WTC11 (cell line): ENCODE data around the gene GALT. TPM values are rescaled to one million over a fixed set of nuclear protein-coding genes. Genes with fewer than 3 reads are reported as not detected.

ENCODE experiments used
- ATAC-seq: fragments of 200-7000 bp; cut with Tn5 transposase; 2 replicates; pipeline ENCODE4 v1.10.0; 2021; ENCODE audit warnings: mild to moderate bottlenecking, moderate library complexity
- Bru-seq: library from RNA; stranded (reverse); fragments of 400-500 nt; gene quantifications from one replicate; lab custom pipeline; 2021; lab: Mats Ljungman, UMichigan
- CTCF ChIA-PET: fragments of 300-600 bp; sonication (Branson Sonifier 250); formaldehyde crosslinking; loops from one replicate; lab custom pipeline; 2021; ENCODE audit warnings: antibody characterized with exemption; lab: Charles Lee
- POLR2A ChIA-PET: fragments of 350-600 bp; sonication (Branson Sonifier 250); formaldehyde crosslinking; loops from one replicate; lab custom pipeline; 2021; ENCODE audit warnings: antibody characterized with exemption; lab: Charles Lee
- DNase-seq: peaks from one replicate; pipeline ENCODE4 v3.0.0; 2021; ENCODE audit warnings: low spot score
- H3K27ac Mint-ChIP-seq: 2 replicates; pipeline ENCODE4 v1.8.0; 2021; ENCODE audit warnings: mixed read lengths
- H3K27me3 Mint-ChIP-seq: 2 replicates; pipeline ENCODE4 v1.8.0; 2021; ENCODE audit warnings: low read depth, mild to moderate bottlenecking, moderate library complexity, mixed read lengths
- H3K36me3 Mint-ChIP-seq: 2 replicates; pipeline ENCODE4 v1.8.0; 2021; ENCODE audit warnings: mixed read lengths
- H3K4me1 Mint-ChIP-seq: 2 replicates; pipeline ENCODE4 v1.8.0; 2022; ENCODE audit warnings: mixed read lengths
- H3K4me3 Mint-ChIP-seq: 2 replicates; pipeline ENCODE4 v1.8.0; 2021; ENCODE audit warnings: mild to moderate bottlenecking, moderate library complexity, mixed read lengths
- H3K9me3 Mint-ChIP-seq: 2 replicates; pipeline ENCODE4 v1.8.0; 2021; ENCODE audit warnings: mixed read lengths
- FOXJ3 ChIP-seq: sonication (generic); formaldehyde crosslinking; IDR thresholded peaks from 2 replicates; pipeline ENCODE4 v1.9.0; 2021; ENCODE audit warnings: missing genetic modification reagents, mild to moderate bottlenecking, borderline replicate concordance
- FOXK1 ChIP-seq: sonication (generic); formaldehyde crosslinking; IDR thresholded peaks from 2 replicates; pipeline ENCODE4 v1.8.0; 2022; ENCODE audit warnings: mild to moderate bottlenecking, moderate library complexity, missing genetic modification reagents
- HMGXB4 ChIP-seq: sonication (generic); formaldehyde crosslinking; IDR thresholded peaks from 2 replicates; pipeline ENCODE4 v1.8.1; 2023; ENCODE audit warnings: mild to moderate bottlenecking, moderate library complexity, missing genetic modification reagents
- IRF2 ChIP-seq: sonication (generic); formaldehyde crosslinking; IDR thresholded peaks from 2 replicates; pipeline ENCODE4 v1.8.0; 2022; ENCODE audit warnings: low read depth, missing genetic modification reagents, borderline replicate concordance
- JUN ChIP-seq: sonication (generic); formaldehyde crosslinking; IDR thresholded peaks from 2 replicates; pipeline ENCODE4 v1.8.0; 2023; ENCODE audit warnings: mild to moderate bottlenecking, missing genetic modification reagents
- KAT7 ChIP-seq: sonication (generic); formaldehyde crosslinking; IDR thresholded peaks from 2 replicates; pipeline ENCODE4 v1.8.1; 2023; ENCODE audit warnings: missing genetic modification reagents, mild to moderate bottlenecking, borderline replicate concordance
- MYBL2 ChIP-seq: sonication (generic); formaldehyde crosslinking; IDR thresholded peaks from 2 replicates; pipeline ENCODE4 v1.8.1; 2023; ENCODE audit warnings: mild to moderate bottlenecking, moderate library complexity, missing genetic modification reagents
- NR3C1 ChIP-seq: sonication (generic); formaldehyde crosslinking; conservative IDR thresholded peaks from 2 replicates; pipeline ENCODE4 v1.8.1; 2023; ENCODE audit warnings: low read depth, mild to moderate bottlenecking, missing genetic modification reagents
- RELA ChIP-seq: sonication (generic); formaldehyde crosslinking; IDR thresholded peaks from 2 replicates; pipeline ENCODE4 v1.8.1; 2022; ENCODE audit warnings: missing genetic modification reagents, mild to moderate bottlenecking, borderline replicate concordance
- TCF7 ChIP-seq: sonication (generic); formaldehyde crosslinking; IDR thresholded peaks from 2 replicates; pipeline ENCODE4 v1.8.0; 2022; ENCODE audit warnings: mild to moderate bottlenecking, low read depth, missing genetic modification reagents, moderate library complexity
- TEAD1 ChIP-seq: sonication (generic); formaldehyde crosslinking; IDR thresholded peaks from 2 replicates; pipeline ENCODE4 v1.8.0; 2022; ENCODE audit warnings: mild to moderate bottlenecking, missing genetic modification reagents
- TEAD4 ChIP-seq: sonication (generic); formaldehyde crosslinking; IDR thresholded peaks from 2 replicates; pipeline ENCODE4 v1.8.0; 2022; ENCODE audit warnings: mild to moderate bottlenecking, missing genetic modification reagents
- ZBTB21 ChIP-seq: sonication (generic); formaldehyde crosslinking; IDR thresholded peaks from 2 replicates; pipeline ENCODE4 v1.8.1; 2023; ENCODE audit warnings: mild to moderate bottlenecking, missing genetic modification reagents, borderline replicate concordance
- ZBTB43 ChIP-seq: sonication (generic); formaldehyde crosslinking; IDR thresholded peaks from 2 replicates; pipeline ENCODE4 v1.8.1; 2023; ENCODE audit warnings: mild to moderate bottlenecking, missing genetic modification reagents
- ZNF121 ChIP-seq: sonication (generic); formaldehyde crosslinking; IDR thresholded peaks from 2 replicates; pipeline ENCODE4 v1.8.0; 2023; ENCODE audit warnings: missing genetic modification reagents
- ZNF219 ChIP-seq: sonication (generic); formaldehyde crosslinking; IDR thresholded peaks from 2 replicates; pipeline ENCODE4 v1.8.0; 2023; ENCODE audit warnings: missing genetic modification reagents, mild to moderate bottlenecking, borderline replicate concordance
- ZNF416 ChIP-seq: fragments of 250-450 bp; sonication (Bioruptor Pico); IDR thresholded peaks from 2 replicates; pipeline ENCODE4 v1.9.0; 2021; ENCODE audit warnings: mild to moderate bottlenecking, inconsistent platforms
- ZNF512 ChIP-seq: sonication (generic); formaldehyde crosslinking; IDR thresholded peaks from 2 replicates; pipeline ENCODE4 v1.8.1; 2022; ENCODE audit warnings: missing genetic modification reagents, borderline replicate concordance
- long read RNA-seq, 3 experiments: library from RNA in 1 of 3; library from capped mRNA in 1 of 3; library from polyadenylated mRNA in 1 of 3; unstranded in 2 of 3; stranded (forward) in 1 of 3; transcript quantifications; one replicate each; pipeline ENCODE4 v2.0.0, GENCODE V29; 2021
- total RNA-seq: library from RNA; stranded (reverse); gene quantifications from 3 replicates; pipeline ENCODE4 v1.2.3, GENCODE V29; 2021
- TF ChIP-seq, protein P1 (sequence below): sonication (generic); formaldehyde crosslinking; IDR thresholded peaks from 2 replicates; pipeline ENCODE4 v1.8.1; 2022; ENCODE audit warnings: low read depth, missing genetic modification reagents, borderline replicate concordance
- TF ChIP-seq, protein P2 (sequence below): sonication (generic); formaldehyde crosslinking; IDR thresholded peaks from 2 replicates; pipeline ENCODE4 v1.8.1; 2023; ENCODE audit warnings: mild to moderate bottlenecking, missing genetic modification reagents, moderate library complexity
- TF ChIP-seq, protein P3 (sequence below): sonication (generic); formaldehyde crosslinking; IDR thresholded peaks from 2 replicates; pipeline ENCODE4 v1.8.1; 2022; ENCODE audit warnings: mild to moderate bottlenecking, moderate library complexity, missing genetic modification reagents

GALT gene
- 35.9 to 39.7 TPM (median 37.6 TPM) in 3 replicates for total RNA-seq
- percentile 75 among the genes with signal in this experiment for Bru-seq, nascent RNA
- long read RNA-seq, experiment 1, transcript GALT-201 (11 exons, 1,768 nt) = major isoform, 65 of 117 reads
- long read RNA-seq, experiment 1, partial matches to known transcripts = 5 of 117 reads
- long read RNA-seq, experiment 1, other reads (novel, unspliced or antisense) = 47 of 117 reads
- long read RNA-seq, experiment 2, transcript GALT-201 (11 exons, 1,768 nt) = major isoform, 8 of 20 reads
- long read RNA-seq, experiment 2, partial matches to known transcripts = 2 of 20 reads
- long read RNA-seq, experiment 2, other reads (novel, unspliced or antisense) = 9 of 20 reads
- long read RNA-seq, experiment 3, transcript GALT-201 (11 exons, 1,768 nt) = major isoform, 23 of 42 reads
- long read RNA-seq, experiment 3, partial matches to known transcripts = 3 of 42 reads
- long read RNA-seq, experiment 3, other reads (novel, unspliced or antisense) = 12 of 42 reads

DNA sequence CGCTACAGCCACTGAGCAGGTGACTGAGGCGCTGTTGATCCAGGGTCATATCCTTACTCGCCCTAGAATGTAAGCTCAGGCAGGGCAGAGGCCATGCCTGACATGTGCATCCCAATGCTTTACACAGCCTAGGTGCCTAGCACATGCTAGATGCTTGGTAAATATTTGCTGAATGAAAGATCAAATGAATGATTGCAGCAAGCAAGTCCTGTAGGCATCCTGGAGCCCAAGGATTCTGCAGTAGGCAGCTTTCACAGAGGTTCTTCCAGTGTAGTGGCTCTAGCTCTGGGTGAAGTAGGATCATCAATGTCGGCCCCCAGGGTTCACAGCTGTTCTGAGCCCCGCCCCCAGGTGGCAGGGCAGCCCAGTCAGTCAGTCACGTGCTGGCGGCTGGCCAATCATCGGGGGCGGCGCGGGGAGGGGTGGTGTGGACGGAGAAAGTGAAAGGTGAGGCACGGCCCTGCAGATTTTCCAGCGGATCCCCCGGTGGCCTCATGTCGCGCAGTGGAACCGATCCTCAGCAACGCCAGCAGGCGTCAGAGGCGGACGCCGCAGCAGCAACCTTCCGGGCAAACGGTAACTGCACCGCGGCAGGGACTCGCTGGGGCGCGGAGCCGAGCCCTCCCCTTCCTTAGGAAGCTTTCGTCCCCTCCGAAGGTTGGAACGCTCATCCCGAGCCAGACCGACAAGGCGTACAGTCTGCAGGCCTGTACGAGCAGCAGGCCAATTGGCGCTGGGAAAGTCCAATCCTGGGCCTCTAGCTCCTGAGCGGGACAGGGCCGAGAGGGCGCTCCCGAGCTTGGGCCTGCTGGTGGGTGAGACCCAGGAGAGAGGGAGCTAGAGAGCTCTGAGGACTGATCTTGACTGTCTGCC lies at the start of gene GALT:
Gene GALT, plus strand, starts transcription at position 465 of the 873 bp plus-strand sequence. Its CDS starts 30 bp downstream, at position 495.
- DNase-seq = peak; percentile 95
- Mint-ChIP-seq H3K4me1 (peaks cover 34% of the 10 kb centered on the region), H3K9me3 (no peaks in the 10 kb centered on the region), H3K27ac (peak within 1 kb of the TSS; percentile 76), H3K4me3 (peak within 1 kb of the TSS; percentile 85), H3K27me3 (no peaks in the 10 kb centered on the region), H3K36me3 (peaks cover 18% of the 10 kb centered on the region)
- ATAC-seq = peak; percentile 87
- ChIA-PET POLR2A (interaction anchor here (1.0 to 2.5 kb wide), 4 partner anchors 9 to 19 kb away, joined by 3 to 25 read pairs (median 10); partner anchors contain the start of gene SIGMAR1), CTCF (interaction anchor here (0.6 to 5.6 kb wide), 18 partner anchors 10 to 284 kb away, joined by 3 to 94 read pairs (median 8); partner anchors contain the start of genes ARID3C, CCL27, DCTN3 and SIGMAR1)
- TF ChIP-seq HMGXB4 (peak; percentile 96), ZNF416 (CRISPR knock-in tag) (no peak), ZBTB21 (CRISPR knock-in tag) (peak; percentile 54; the same call in 1 of the 2 replicates), ZNF512 (no peak), ZNF219 (CRISPR knock-in tag) (no peak), RELA (CRISPR knock-in tag) (no peak), TEAD1 (CRISPR knock-in tag) (peak; percentile 26; the same call in 1 of the 2 replicates), ZBTB43 (CRISPR knock-in tag) (no peak; the same call in 1 of the 2 replicates), TEAD4 (CRISPR knock-in tag) (0 out of 2 replicates have a peak, but pooled peaks have one; percentile 17), MYBL2 (CRISPR knock-in tag) (peak; percentile 87), JUN (no peak; the same call in 1 of the 2 replicates), FOXJ3 (CRISPR knock-in tag) (no peak), TCF7 (no peak), IRF2 (no peak), KAT7 (CRISPR knock-in tag) (no peak), FOXK1 (CRISPR knock-in tag) (no peak; the same call in 1 of the 2 replicates), ZNF121 (CRISPR knock-in tag) (peak; percentile 77), NR3C1 (CRISPR knock-in tag) (no peak)
- TF ChIP-seq, protein P1, sequence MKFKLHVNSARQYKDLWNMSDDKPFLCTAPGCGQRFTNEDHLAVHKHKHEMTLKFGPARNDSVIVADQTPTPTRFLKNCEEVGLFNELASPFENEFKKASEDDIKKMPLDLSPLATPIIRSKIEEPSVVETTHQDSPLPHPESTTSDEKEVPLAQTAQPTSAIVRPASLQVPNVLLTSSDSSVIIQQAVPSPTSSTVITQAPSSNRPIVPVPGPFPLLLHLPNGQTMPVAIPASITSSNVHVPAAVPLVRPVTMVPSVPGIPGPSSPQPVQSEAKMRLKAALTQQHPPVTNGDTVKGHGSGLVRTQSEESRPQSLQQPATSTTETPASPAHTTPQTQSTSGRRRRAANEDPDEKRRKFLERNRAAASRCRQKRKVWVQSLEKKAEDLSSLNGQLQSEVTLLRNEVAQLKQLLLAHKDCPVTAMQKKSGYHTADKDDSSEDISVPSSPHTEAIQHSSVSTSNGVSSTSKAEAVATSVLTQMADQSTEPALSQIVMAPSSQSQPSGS (CRISPR knock-in tag) = no peak
- TF ChIP-seq, protein P2, sequence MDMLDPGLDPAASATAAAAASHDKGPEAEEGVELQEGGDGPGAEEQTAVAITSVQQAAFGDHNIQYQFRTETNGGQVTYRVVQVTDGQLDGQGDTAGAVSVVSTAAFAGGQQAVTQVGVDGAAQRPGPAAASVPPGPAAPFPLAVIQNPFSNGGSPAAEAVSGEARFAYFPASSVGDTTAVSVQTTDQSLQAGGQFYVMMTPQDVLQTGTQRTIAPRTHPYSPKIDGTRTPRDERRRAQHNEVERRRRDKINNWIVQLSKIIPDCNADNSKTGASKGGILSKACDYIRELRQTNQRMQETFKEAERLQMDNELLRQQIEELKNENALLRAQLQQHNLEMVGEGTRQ (CRISPR knock-in tag) = peak; percentile 100
- TF ChIP-seq, protein P3, sequence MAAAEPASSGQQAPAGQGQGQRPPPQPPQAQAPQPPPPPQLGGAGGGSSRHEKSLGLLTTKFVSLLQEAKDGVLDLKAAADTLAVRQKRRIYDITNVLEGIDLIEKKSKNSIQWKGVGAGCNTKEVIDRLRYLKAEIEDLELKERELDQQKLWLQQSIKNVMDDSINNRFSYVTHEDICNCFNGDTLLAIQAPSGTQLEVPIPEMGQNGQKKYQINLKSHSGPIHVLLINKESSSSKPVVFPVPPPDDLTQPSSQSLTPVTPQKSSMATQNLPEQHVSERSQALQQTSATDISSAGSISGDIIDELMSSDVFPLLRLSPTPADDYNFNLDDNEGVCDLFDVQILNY = peak; percentile 70
